Aorta (tissue), 5 donors: Measurements from ENCODE around the gene MYMX. TPM values are rescaled to one million over a fixed set of nuclear protein-coding genes. Genes with fewer than 3 reads are reported as not detected.

Source experiments
- ATAC-seq: fragments of 200-7000 bp; cut with Tn5 transposase; one replicate; pipeline ENCODE4 v1.9.1; 2022; ENCODE audit warnings: moderate library complexity; ENCODE audit not compliant: low FRiP score
- DNase-seq, 2 donors: peaks; one replicate each; pipeline ENCODE4 v3.0.0-alpha.2; 2020
- H3K27ac ChIP-seq, 2 donors: one replicate each; pipeline ENCODE4 v1.5.1; 2013; ENCODE audit warnings: low read length in 2 of 2, mild to moderate bottlenecking in 2 of 2, moderate library complexity in 2 of 2, control low read depth in 1 of 2, inconsistent platforms in 1 of 2, low read depth in 1 of 2
- H3K27me3 ChIP-seq, 2 donors: one replicate each; pipeline ENCODE4 v1.6.1; 2013; ENCODE audit warnings: control low read depth in 1 of 2, low read length in 1 of 2, mild to moderate bottlenecking in 1 of 2, moderate library complexity in 1 of 2; ENCODE audit not compliant: insufficient read depth in 2 of 2, control insufficient read depth in 1 of 2
- H3K36me3 ChIP-seq, 2 donors: one replicate each; pipeline ENCODE4 v1.6.1; 2013; ENCODE audit warnings: control low read depth in 1 of 2, low read length in 1 of 2, mild to moderate bottlenecking in 1 of 2; ENCODE audit not compliant: insufficient read depth in 2 of 2, control insufficient read depth in 1 of 2
- H3K4me1 ChIP-seq, 2 donors: one replicate each; pipeline ENCODE4 v1.6.1; 2013; ENCODE audit warnings: low read length in 2 of 2, control low read depth in 1 of 2, mild to moderate bottlenecking in 1 of 2, moderate library complexity in 1 of 2; ENCODE audit not compliant: insufficient read depth in 2 of 2, control insufficient read depth in 1 of 2
- H3K4me3 ChIP-seq, 2 donors: one replicate each; pipeline ENCODE4 v1.5.1; 2013; ENCODE audit warnings: low read length in 2 of 2, control low read depth in 1 of 2, mild to moderate bottlenecking in 1 of 2
- H3K9me3 ChIP-seq: one replicate; pipeline ENCODE4 v1.6.1; 2013; ENCODE audit warnings: mild to moderate bottlenecking, low read length; ENCODE audit not compliant: control insufficient read depth
- WGBS, 2 donors: extraction: QIAGEN DNeasy Blood & Tissue Kit; methylation state at CpG; one replicate each; pipeline ENCODE4 v1.1.7; 2013; 5-methylcytosine and 5-hydroxymethylcytosine counted together
- intact Hi-C, 2 donors: fragments of 100-400 bp; cut with DNase I; formaldehyde crosslinking; loops; one replicate each; pipeline versions ENCODE4 v1.14.2 to v1.15.0; 2022
- polyA plus RNA-seq, 2 donors: library from polyadenylated mRNA; stranded (reverse); fragments of 200-250 nt; gene quantifications; one replicate each; pipeline ENCODE4 v1.2.3, GENCODE V29; 2013
- total RNA-seq, 2 donors: library from RNA; stranded (reverse); fragmentation: NEBNext Ultra II Directional; extraction: Animal tissue kit (Norgen Biotek cat#: 25700); gene quantifications; one replicate each; pipeline ENCODE4 v1.2.1, GENCODE V29; 2021
- donor health status: healthy with polysubstance abuse.
- donor health status: Bipolar disorder and iron deficiency.
- donor health status: DM: no; HTN: no; CAD: no.
- donor health status: DM: no; HTN: no; CAD: no.
- donor health status: DM: yes; HTN: yes; CAD: no.

The MYMX gene
- total and polyA plus RNA-seq, 4 donors, result 1.3 to 1.6 TPM; not detected in 2

GRCh38 chr6:44202972-44203750 lies 13.6 kb upstream of the MYMX start:
- Histone ChIP-seq H3K27me3 (no peaks in the 10 kb centered on the region), H3K27ac (no peak overlapping the region), H3K9me3 (no peaks in the 10 kb centered on the region), H3K4me1 (no peaks in the 10 kb centered on the region), H3K36me3 (no peaks in the 10 kb centered on the region), H3K4me3 (no peak overlapping the region)
- intact Hi-C loops, result no loop called here
- 91 to 92% methylated on average over 11 of the region's 11 CpGs for WGBS, 2 donors
- DNase-seq (peak in 1 of 2 donors; percentile 46), ATAC-seq (no peak)

- H3K9me3 ChIP-seq, result no peaks in the 10 kb centered on the region
- peak in 1 of 2 donors; percentile 17 for DNase-seq
- H3K27me3 ChIP-seq, result no peaks in the 10 kb centered on the region
- 93 to 94% methylated on average over 6 of the region's 6 CpGs for WGBS, 2 donors
- ATAC-seq, result no peak
- no peak overlapping the region for H3K27ac ChIP-seq
- H3K36me3 ChIP-seq, result no peaks in the 10 kb centered on the region
- intact Hi-C loops, result no loop called here
- H3K4me1 ChIP-seq, result no peaks in the 10 kb centered on the region
- H3K4me3 ChIP-seq, result no peak overlapping the region
These were observed 12.8 kb upstream of the MYMX start for GRCh38 chr6:44203955-44204354.

DNA sequence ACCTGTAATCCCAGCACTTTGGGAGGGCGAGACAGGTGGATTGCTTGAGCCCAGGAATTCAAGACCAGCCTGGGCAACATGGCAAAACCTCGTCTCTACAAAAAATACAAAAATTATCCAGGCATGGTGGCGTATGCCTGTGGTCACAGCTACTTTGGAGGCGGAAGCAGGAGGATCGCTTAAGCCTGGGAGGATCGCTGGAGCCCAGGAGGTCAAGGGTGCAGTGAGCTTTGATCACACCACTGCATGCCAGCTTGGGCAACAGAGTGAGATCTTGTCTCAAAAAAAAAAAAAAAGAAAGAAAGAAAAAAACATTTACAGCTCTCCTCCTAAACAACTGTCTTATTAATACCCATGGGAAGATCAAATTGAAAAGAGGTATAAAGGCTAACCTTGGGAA lies 8.8 kb upstream of the MYMX start:
- no peaks in the 10 kb centered on the region for H3K27me3 ChIP-seq
- no peaks in the 10 kb centered on the region for H3K36me3 ChIP-seq
- DNase-seq (no peak), ATAC-seq (no peak)
- intact Hi-C loops, result no loop called here
- no peak overlapping the region for H3K4me3 ChIP-seq
- WGBS, 2 donors, result 94 to 95% methylated on average over 6 of the region's 6 CpGs
- H3K9me3 ChIP-seq, result no peaks in the 10 kb centered on the region
- H3K4me1 ChIP-seq, result no peaks in the 10 kb centered on the region
- H3K27ac ChIP-seq, result no peak overlapping the region

GRCh38 chr6:44211284-44211683 lies 5.4 kb upstream of the MYMX start:
- Histone ChIP-seq H3K9me3 (no peaks in the 10 kb centered on the region), H3K36me3 (no peaks in the 10 kb centered on the region), H3K4me3 (no peak overlapping the region), H3K27ac (no peak overlapping the region), H3K4me1 (no peaks in the 10 kb centered on the region), H3K27me3 (no peaks in the 10 kb centered on the region)
- DNase-seq (no peak), ATAC-seq (no peak)
- intact Hi-C loops, result no loop called here
- 74 to 87% methylated on average over 3 of the region's 3 CpGs for WGBS, 2 donors

DNA sequence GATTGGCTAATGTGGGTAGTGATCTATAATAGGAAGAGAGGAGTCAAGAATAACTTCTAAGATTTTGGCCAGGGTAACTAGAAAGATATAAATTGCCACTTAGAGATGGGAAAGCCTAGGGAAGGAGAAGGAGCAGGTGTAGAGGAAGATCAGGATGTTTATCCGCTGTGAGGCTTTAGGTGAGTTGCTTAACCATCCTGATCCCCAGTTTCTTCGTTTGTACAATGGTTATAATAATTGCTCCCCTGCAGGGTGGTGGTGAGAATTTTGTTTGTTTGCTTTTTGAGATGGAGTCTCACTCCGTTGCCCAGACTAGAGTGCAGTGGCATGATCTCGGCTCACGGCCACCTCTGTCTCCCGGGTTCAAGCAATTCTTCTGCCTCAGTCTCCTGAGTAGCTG lies 2.4 kb upstream of the MYMX start:
- Histone ChIP-seq H3K4me3 (no peak overlapping the region), H3K27ac (no peak overlapping the region), H3K36me3 (no peaks in the 10 kb centered on the region), H3K27me3 (no peaks in the 10 kb centered on the region), H3K4me1 (no peaks in the 10 kb centered on the region), H3K9me3 (no peaks in the 10 kb centered on the region)
- no peak for ATAC-seq
- no peak for DNase-seq
- intact Hi-C loops, result no loop called here
- WGBS, 2 donors, result 92 to 95% methylated on average over 6 of the region's 6 CpGs

- 11 to 12% methylated on average over 16 of the region's 16 CpGs for WGBS, 2 donors
- Histone ChIP-seq H3K36me3 (no peaks in the 10 kb centered on the region), H3K27me3 (no peaks in the 10 kb centered on the region), H3K4me3 (no peak overlapping the region), H3K9me3 (no peaks in the 10 kb centered on the region), H3K27ac (peak overlapping the region; percentile 2 to 64), H3K4me1 (no peaks in the 10 kb centered on the region)
- intact Hi-C loops, result loop anchor here in 1 of 2 donors (5.0 kb wide), 1 partner anchor 40 kb away; no protein-coding TSS in a partner anchor
- ATAC-seq (peak; percentile 6), DNase-seq (peak; percentile 85 to 90)
These were observed 812 bp downstream of the MYMX start for GRCh38 chr6:44217332-44218143.

- intact Hi-C loops, result loop anchor here in 1 of 2 donors (5.0 kb wide), 1 partner anchor 42 kb away; no protein-coding TSS in a partner anchor
- H3K27me3 ChIP-seq, result no peaks in the 10 kb centered on the region
- no peaks in the 10 kb centered on the region for H3K4me1 ChIP-seq
- peak; percentile 83 for ATAC-seq
- peak overlapping the region; percentile 48 to 90 for H3K4me3 ChIP-seq
- no peaks in the 10 kb centered on the region for H3K9me3 ChIP-seq
- peak; percentile 94 for DNase-seq
- H3K27ac ChIP-seq, result peak overlapping the region; percentile 53 to 89
- H3K36me3 ChIP-seq, result no peaks in the 10 kb centered on the region
- 2% methylated on average over 44 to 45 of the region's 45 CpGs for WGBS, 2 donors
These were observed 2.5 kb downstream of the MYMX start for GRCh38 chr6:44219053-44219814.
